ENCODE results near the gene EEFSEC.

GRCh38 chr3:128196647-128197046, 43.4 kb downstream of the EEFSEC start:
- TF ChIP-seq, protein P1, sequence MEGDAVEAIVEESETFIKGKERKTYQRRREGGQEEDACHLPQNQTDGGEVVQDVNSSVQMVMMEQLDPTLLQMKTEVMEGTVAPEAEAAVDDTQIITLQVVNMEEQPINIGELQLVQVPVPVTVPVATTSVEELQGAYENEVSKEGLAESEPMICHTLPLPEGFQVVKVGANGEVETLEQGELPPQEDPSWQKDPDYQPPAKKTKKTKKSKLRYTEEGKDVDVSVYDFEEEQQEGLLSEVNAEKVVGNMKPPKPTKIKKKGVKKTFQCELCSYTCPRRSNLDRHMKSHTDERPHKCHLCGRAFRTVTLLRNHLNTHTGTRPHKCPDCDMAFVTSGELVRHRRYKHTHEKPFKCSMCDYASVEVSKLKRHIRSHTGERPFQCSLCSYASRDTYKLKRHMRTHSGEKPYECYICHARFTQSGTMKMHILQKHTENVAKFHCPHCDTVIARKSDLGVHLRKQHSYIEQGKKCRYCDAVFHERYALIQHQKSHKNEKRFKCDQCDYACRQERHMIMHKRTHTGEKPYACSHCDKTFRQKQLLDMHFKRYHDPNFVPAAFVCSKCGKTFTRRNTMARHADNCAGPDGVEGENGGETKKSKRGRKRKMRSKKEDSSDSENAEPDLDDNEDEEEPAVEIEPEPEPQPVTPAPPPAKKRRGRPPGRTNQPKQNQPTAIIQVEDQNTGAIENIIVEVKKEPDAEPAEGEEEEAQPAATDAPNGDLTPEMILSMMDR (IDR thresholded peaks at IDR 0.05): no peak
- TF ChIP-seq POLR2A (IDR thresholded peaks at IDR 0.05) (no peak), POLR2AphosphoS5 (IDR thresholded peaks at IDR 0.05) (no peak)
